ENCODE data around the gene VAV3. TPM values are rescaled to one million over a fixed set of nuclear protein-coding genes. Genes with fewer than 3 reads are reported as not detected.

Gene VAV3
- total RNA-seq, 1 donor from 2014 or later: 2.9 TPM

GRCh38 chr1:107604825-107605224 lies 360.2 kb downstream of the VAV3 start:
- no peak for TF ChIP-seq CTCF (conservative IDR thresholded peaks at IDR 0.05)
- Mint-ChIP-seq H3K4me1 (no peaks in the 10 kb centered on the region), H3K27me3 (ENCODE audit: low read depth) (no peaks in the 10 kb centered on the region), H3K36me3 (ENCODE audit: low read depth) (no peaks in the 10 kb centered on the region), H3K9me3 (no peaks in the 10 kb centered on the region), H3K27ac (ENCODE audit: unreplicated experiment) (no peak overlapping the region), H3K4me3 (no peak overlapping the region)
- DNase-seq (ENCODE audit: low read depth, low spot score): no peak

GRCh38 chr1:107600607-107601160 lies 364.3 kb downstream of the VAV3 start:
- H3K27ac Mint-ChIP-seq (ENCODE audit: unreplicated experiment): no peak overlapping the region
- H3K36me3 Mint-ChIP-seq (ENCODE audit: low read depth): no peaks in the 10 kb centered on the region
- TF ChIP-seq CTCF (conservative IDR thresholded peaks at IDR 0.05): no peak
- no peak overlapping the region for H3K4me3 Mint-ChIP-seq
- H3K4me1 Mint-ChIP-seq: no peaks in the 10 kb centered on the region
- H3K27me3 Mint-ChIP-seq (ENCODE audit: low read depth): no peaks in the 10 kb centered on the region
- no peak for DNase-seq (ENCODE audit: low read depth, low spot score)
- H3K9me3 Mint-ChIP-seq: no peaks in the 10 kb centered on the region

- Mint-ChIP-seq H3K4me1 (no peaks in the 10 kb centered on the region), H3K4me3 (no peak overlapping the region), H3K27ac (ENCODE audit: unreplicated experiment) (no peak overlapping the region), H3K36me3 (ENCODE audit: low read depth) (no peaks in the 10 kb centered on the region), H3K9me3 (no peaks in the 10 kb centered on the region), H3K27me3 (ENCODE audit: low read depth) (no peaks in the 10 kb centered on the region)
- no peak for DNase-seq (ENCODE audit: low read depth, low spot score)
- no peak for TF ChIP-seq CTCF (conservative IDR thresholded peaks at IDR 0.05)
Measured at GRCh38 chr1:107599220-107599619, 365.8 kb downstream of the VAV3 start.

GRCh38 chr1:107597290-107597689 lies 367.7 kb downstream of the VAV3 start:
- no peaks in the 10 kb centered on the region for H3K36me3 Mint-ChIP-seq (ENCODE audit: low read depth)
- H3K27ac Mint-ChIP-seq (ENCODE audit: unreplicated experiment): no peak overlapping the region

GRCh38 chr1:107594536-107594935 lies 370.4 kb downstream of the VAV3 start:
- Mint-ChIP-seq H3K36me3 (ENCODE audit: low read depth) (no peaks in the 10 kb centered on the region), H3K27me3 (ENCODE audit: low read depth) (no peaks in the 10 kb centered on the region), H3K4me1 (peaks cover 10% of the 10 kb centered on the region), H3K4me3 (no peak overlapping the region), H3K27ac (ENCODE audit: unreplicated experiment) (no peak overlapping the region), H3K9me3 (no peaks in the 10 kb centered on the region)
- DNase-seq (ENCODE audit: low read depth, low spot score): no peak
- TF ChIP-seq CTCF (conservative IDR thresholded peaks at IDR 0.05): no peak

More at GRCh38 chr1:107597290-107597689, 367.7 kb downstream of the VAV3 start:
- Mint-ChIP-seq H3K4me3 (no peak overlapping the region), H3K4me1 (no peaks in the 10 kb centered on the region), H3K27me3 (ENCODE audit: low read depth) (no peaks in the 10 kb centered on the region), H3K9me3 (no peaks in the 10 kb centered on the region)
- no peak for DNase-seq (ENCODE audit: low read depth, low spot score)
- TF ChIP-seq CTCF (conservative IDR thresholded peaks at IDR 0.05): no peak
